GM18867 (cell line): ENCODE results near the gene PANX2.
"Not testable (repeated sequence)": the region's sequence is repeated elsewhere in the genome, so short reads cannot be mapped to it uniquely, and the experiment has no call there.

Source experiments
- ATAC-seq: cut with Tn5 transposase; IDR thresholded peaks from one replicate; pipeline ENCODE4 v1.9.1; 2021; ENCODE audit warnings: mild to moderate bottlenecking, moderate library complexity; ENCODE audit not compliant: unreplicated experiment

PANX2 gene

DNA sequence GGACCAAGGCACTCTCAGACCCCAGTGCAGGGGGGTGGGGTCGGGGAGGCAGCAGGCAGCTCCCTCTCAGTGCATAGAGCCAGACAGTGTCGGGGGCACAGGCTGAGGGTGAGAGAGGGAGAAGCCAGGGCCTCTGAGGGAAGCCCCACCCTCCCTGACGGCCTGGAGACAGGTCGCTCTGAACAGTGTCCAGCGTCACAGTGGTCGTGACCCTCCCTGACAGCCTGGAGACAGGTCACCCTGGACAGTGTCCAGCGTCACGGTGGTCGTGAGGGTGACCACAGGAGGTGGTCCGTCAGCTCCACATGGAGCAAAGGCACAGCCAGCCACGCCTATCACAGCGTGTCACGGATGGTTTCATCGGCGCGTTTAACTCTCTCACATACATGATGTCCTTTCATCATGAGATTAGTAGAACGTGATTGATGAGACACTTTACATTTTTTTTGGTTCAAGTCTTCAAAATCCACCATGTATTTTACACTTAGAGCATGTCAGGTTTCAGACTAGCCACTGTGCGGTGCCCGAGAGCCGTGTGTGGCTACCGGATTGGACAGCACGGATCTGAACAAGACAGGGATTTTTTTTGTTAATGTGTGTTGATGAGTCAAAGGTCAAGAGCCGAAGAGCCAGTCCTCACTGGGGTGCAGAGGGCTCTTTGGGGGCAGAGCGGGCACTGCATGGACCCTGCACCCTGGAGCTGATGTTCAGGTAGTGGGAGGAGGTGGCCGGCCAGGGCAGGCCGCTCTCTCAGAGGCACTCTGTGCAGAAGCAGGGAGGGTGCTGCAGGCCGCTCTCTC lies 23.9 kb upstream of the PANX2 start:
- no peak for ATAC-seq

DNA sequence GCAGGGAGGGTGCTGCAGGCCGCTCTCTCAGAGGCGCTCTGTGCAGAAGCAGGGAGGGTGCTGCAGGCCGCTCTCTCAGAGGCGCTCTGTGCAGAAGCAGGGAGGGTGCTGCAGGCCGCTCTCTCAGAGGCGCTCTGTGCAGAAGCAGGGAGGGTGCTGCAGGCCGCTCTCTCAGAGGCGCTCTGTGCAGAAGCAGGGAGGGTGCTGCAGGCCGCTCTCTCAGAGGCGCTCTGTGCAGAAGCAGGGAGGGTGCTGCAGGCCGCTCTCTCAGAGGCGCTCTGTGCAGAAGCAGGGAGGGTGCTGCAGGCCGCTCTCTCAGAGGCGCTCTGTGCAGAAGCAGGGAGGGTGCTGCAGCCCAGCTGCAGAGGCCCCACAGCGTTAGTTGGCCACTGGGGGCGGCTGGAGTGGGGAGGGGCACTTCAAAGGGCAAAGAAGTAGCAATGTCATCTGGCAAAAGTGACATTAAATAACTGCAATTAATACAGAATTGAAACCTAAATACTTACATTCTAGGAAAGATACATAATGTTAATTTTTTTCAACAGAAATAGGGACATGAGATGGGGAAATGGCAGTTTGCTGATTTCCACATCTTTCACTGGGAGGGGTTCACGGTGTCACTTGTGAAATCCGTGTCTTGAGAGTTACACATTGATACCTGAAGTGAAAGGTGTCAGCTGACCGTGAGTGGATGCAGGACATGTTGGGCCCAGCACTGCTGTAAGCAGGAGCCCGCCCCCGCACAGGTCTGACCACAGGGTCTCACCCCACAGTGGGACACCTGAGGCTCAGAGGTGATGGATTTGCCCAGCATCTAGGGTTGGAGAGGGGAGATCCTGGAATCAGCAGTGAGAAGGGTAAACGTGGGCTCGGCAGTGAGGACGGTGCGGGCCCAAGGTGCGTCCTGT lies 23.0 kb upstream of the PANX2 start:
- ATAC-seq: not testable (repeated sequence)

DNA sequence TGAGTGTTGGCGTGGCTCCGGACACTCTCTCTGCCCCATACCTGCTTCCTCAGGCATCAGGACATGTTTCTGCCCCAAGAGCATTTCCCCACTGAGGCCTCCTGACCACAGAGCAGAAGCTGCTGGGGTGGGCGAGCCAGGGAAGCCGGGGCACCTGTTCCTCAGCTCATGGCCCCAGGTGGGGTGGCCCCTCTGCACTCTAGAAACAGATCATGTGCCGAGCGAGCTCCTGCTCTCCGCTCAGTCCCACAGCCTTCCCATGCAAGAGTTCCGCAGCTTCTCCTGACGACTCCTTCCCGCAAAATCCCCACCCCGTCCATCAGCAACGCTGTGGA lies 22.4 kb upstream of the PANX2 start:
- ATAC-seq: no peak

DNA sequence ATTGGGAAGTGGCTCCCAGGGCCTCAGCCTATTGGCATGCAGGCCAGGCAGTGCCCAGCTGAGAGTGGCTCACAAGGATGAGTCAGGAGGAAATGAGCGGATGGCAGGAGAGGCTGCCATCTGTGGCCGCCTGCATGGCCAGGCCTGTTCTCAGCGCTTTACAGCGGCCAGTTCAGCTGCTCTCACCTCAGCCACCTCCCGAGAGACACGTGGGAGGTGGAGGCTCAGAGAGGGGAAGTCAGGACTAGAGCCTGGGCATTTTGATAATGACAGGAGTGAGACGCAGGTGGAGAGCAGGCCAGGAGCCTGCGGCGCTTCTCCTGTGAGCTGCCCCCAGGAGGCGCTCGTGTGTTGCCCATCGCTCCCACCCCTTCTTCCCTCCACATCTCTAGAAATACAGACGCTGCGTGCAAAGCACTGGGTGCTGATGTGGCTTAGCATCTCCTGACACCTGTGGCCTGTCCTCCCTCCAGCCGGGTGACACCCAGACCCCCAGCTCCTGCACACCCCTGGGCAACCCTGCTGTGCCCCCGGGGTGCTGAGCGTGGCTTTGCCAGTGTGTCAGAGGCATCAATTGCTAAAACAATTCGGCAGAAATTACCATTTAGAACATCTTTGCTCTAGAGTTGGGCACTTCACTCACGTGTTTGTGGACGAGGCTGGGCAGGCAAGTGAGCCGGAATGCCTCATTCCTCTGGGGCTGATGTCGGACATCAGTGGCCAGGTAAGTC lies 21.4 kb upstream of the PANX2 start:
- ATAC-seq: peak; percentile 54

DNA sequence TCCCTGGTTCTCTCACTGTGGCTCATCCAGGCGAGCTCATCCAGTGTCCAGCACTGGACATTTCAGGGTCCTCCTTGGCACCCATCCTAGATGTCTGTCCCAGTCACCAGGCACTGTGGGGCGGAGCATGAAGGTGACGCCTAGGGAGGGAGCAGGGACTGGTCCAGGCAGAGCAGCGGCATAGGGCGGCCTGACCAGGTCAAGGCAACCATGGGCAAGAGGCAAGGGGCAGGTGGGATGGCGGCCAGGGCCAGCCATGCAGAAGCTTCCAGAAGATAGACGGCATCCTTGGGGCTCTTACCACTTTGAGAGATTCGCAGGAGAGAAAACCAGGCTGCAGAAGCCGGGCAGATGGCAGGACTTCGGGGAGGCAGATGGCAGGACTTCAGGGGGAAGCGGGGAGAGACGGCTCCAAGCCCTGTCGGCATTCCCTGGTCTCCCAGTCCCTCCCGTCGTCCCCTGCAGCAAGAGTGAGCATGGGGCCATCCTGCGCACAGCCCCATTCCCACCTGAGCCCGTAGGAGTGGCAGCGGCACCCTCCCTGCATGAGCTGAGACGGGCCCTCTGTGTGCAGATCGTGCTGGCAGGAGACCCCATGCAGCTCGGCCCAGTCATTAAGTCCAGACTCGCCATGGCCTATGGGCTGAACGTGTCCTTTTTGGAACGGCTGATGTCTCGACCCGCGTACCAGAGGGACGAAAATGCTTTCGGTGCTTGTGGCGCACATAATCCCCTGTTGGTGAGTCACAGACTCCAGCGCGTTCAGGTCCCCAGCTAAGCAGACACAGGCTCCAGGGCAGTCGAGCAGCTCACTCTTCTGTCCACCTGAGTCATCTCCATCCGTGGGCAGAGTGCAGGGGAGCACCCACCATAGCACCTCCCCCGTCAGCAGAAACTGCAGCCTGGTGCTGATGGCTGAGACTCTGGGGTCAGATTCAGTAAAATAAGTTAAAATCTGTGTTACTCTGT lies 20.1 kb upstream of the PANX2 start:
- ATAC-seq: no peak

DNA sequence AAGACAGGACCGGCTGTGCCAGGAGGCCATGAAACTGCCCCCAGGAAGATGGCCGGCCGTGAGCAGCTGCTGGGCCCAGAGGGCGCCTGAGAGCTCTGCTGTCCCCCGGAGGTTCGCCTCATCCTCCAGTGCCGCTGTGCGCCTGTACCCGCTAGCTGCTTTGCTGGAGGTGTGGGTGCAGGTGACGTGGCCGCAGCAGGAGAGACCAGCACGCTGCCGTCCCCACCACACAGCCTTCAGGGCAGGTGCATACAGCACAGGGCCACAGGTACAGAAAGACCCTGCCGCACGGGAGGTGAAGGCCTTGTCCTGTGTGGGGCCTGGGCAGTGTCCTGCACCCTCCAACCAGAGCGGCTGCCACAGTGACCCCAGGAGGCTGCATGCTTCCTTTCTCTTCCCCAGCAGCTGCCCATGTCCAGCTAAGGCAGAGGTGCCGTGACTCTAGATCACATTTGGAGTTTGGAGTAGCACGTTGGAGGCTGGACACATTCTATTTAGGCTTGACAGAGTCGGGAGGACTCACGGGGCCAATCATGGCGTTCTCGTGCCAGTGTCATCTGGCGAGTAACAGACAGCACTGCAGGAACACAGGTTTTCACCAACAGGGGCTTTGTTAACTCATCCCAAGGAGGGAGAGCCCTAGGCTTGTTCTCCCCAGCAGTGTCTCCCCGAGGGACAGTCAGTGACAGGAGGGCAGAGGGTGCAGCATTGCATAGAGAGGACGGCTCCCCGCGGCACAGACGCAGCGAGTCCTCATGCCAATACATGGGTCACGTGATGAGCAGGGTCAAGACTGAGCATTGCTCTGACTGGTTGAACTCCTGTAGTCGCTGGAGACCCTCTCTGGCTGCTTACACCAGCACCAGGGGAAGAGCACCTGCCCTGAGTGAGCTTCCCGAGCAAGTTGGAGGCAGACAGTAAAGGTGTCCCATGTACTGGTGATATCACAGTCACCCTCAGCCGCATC lies 18.7 kb upstream of the PANX2 start:
- ATAC-seq: no peak

DNA sequence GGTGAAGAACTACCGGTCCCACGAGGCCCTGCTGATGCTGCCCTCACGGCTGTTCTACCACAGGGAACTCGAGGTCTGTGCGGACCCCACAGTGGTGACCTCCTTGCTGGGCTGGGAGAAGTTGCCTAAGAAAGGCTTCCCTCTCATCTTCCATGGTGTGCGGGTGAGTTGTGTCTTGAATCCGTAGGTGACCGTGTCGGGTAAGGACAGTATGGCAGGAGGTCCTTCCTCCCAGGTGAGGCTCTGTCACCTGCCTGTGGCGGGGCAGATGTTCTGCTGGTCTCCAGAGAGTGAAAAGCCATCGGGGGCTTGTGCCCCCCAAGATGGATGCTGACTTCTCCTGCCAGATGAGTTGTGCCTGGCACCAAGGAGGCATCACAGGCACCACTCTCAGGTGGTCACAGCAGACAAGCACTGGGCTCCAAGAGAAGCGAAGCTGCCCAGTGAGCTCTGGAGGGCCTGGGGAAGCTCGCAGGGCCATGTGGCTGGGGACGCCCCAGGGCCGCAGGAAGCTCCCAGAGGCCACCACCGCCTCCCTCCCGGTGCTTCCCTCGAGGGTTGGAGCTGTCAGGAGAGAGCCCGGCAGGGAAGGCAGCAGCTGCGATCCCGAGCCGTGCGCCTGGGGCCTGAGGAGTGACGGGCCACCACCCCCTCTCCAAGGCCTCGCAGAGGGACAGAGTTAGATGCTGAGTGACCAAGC lies 17.3 kb upstream of the PANX2 start:
- no peak for ATAC-seq

DNA sequence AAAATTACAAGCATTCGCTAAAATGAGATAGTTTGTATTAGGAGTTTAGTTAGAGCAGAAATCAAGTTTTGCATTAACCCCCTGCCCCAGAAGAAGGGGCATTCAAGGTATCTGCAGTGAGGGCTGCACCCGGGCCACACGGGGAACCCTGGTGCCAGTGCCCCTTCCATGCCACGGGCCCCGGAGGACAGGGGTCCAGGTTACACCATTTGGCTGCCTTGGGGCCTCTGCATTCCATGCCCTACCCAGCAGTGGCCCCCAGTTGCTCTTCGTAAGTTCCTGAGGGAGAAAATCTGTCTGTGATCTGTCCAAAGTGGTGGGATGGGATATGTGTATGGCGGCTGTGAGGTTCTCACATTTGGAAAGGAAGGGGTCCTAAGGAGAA lies 16.8 kb upstream of the PANX2 start:
- no peak for ATAC-seq

DNA sequence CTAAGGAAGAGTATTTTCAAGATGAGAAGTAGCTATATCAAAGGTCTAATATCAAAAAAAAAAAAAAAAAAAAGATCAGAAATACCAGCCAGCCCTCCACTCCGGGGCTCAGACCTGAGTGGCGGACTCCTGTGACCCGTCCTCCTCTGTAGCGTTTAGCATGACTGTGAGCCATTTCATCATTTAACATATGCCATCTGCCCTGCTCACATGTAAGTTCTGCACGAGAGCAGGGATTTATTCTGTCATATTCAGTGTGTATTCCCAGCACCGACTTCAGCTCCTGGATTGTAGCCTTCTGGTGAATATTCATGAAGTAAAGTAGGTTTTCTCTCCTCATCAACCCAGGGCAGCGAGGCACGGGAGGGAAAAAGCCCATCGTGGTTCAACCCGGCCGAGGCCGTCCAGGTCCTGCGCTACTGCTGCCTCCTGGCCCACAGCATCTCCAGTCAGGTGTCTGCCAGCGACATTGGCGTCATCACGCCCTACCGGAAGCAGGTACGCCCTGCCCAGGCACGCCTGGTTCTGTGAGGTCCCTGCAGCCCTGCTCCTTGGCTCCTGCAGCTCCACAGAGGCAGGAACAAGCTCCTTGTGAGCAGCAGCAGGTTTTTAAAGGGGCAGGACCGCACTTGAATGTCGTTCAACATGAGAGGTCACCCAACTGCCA lies 12.7 kb upstream of the PANX2 start:
- ATAC-seq: no peak

DNA sequence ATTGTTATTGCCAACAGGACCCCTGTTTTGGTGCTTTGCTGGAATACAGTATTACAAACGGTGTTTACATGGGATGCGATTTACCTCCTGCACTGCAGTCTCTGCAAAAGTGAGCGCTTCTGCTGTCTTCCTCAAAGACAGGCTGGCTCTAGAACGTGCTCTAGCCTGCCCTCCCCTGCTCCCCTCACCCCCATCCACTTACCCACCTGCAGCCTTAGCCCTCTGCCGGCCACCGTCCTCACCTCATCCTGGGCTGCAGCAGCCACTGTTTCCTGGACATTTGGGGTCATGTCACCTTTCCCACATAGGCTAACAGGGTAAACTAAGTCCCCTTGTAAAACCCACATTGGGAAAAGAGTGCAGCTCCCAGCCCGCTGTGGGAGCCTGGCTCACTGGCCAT lies 9.6 kb upstream of the PANX2 start:
- ATAC-seq: no peak

DNA sequence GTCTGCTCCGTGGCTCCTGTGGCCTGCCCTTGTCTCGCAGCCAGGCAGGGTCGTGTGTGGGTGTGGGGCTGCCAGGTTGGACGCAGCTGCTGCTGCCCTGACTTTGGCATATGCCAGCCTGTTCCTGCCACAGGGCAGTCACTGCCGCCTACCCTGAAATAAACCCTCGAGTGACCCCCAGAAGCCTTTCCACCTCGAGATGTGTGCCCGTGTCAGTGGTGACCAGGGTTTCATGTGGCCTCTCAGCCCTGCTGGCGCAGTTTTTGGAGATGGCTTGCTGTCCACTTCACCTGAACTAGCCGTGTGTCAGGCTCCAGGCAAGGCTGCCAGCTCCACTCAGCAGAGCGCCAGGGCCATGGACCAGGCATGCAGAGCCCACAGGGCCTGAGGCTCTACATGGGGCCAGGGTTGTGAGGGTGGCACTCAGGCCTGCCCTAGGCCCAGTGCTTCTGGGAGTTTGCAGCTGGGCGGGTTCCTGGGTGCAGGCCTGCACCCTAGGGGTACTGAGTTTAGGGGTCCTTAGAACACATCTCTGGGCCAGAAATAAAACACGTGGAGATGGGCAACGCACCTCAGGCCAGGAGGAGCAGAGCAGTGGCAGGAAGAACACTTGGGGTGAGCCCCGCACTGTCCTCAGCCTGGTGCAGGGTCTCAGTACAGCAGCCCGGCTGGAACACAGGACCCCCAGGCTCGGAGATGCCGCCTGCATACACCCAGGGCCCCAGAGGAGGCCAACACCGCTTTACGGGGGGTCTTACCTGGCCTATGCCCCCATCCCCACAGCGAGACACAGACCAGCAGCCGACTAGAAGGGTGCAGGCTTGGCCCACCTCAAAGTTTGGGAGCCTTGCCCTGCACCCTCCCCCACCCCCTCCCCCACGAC lies 8.8 kb upstream of the PANX2 start:
- ATAC-seq: no peak

DNA sequence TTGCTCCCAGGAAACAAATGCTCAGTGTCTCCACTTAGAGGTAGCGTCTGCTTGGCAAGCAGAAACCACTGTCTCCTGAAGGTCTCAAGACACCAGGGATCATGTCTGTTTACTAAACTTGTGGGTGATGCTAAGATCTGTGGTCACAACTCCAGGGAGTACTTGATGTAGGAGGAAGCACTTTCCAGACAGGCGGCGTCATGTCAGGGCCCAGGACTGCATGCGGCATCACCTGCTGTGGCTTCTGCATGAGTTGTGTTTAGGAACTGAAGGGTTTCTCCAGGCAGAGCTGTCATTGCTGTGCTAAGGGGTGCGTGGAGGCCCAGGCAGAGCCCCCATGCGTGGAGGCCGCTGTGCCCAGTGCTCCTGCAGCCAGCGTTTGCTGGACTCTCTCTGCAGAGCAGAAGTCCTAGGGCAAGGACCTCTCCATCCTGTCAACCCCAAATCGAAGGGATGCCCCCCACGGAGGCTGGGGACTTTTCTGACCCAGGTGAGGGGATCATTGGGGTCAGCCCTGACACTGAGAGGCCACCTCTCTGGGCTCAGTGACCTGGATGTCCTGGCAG lies 8.1 kb upstream of the PANX2 start:
- no peak for ATAC-seq

DNA sequence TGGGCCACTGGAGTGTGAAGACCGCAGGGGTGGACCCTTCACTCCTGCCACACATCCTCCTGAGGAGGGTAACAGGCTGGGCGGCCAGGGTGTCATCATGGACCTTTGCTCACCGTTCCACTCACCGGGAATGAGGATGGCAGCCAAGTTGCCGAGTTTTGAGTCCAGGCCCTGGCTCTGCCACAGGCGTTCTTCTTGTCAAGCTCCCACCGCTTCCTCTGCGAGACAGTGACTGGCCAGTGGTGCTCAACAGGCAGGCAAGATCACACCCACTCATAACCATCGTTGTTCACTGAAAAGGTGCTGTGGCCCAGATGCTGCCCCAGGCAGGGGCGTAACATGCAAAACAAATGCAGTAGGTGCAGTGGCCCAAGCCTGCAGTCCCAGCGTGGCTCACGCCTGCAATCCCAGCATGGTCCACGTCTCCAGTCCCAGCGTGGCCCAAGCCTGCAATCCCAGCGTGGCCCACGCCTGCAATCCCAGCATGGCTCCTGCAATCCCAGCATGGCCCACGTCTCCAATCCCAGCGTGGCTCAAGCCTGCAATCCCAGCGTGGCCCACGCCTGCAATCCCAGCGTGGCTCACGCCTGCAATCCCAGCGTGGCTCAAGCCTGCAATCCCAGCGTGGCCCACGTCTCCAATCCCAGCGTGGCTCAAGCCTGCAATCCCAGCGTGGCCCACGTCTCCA lies 5.0 kb upstream of the PANX2 start:
- no peak for ATAC-seq

DNA sequence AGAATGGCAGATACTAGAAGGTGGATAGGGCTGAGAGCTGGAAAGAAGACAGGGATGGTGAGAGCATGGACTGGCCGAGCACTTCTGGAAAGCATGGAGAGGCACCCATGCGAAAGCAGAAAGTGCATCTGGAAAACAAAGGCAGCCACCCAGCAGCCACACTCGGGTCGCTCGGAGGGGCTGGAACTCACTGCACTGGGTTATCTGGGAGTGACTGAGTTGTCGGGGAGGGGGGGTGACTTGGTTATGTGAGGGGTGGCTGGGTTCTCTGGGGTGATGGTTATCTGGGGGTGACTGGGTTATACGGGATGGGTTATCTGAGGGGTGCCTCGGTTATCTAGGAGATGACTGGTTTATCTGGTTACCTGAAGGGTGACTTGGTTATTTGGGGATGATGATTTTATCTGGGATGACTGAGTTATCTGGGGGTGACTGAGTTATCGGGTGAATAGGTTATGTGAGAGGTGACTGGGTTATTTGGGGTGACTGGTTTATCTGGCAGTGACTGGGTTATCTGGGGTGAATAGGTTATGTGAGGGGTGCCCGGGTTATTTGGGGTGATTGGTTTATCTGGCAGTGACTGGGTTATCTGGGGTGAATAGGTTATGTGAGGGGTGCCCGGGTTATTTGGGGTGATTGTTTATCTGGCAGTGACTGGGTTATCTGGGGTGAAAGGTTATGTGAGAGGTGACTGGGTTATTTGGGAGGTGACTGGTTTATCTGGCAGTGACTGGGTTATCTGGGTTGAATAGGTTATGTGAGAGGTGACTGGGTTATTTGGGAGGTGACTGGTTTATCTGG lies 2.6 kb upstream of the PANX2 start:
- ATAC-seq: no peak

DNA sequence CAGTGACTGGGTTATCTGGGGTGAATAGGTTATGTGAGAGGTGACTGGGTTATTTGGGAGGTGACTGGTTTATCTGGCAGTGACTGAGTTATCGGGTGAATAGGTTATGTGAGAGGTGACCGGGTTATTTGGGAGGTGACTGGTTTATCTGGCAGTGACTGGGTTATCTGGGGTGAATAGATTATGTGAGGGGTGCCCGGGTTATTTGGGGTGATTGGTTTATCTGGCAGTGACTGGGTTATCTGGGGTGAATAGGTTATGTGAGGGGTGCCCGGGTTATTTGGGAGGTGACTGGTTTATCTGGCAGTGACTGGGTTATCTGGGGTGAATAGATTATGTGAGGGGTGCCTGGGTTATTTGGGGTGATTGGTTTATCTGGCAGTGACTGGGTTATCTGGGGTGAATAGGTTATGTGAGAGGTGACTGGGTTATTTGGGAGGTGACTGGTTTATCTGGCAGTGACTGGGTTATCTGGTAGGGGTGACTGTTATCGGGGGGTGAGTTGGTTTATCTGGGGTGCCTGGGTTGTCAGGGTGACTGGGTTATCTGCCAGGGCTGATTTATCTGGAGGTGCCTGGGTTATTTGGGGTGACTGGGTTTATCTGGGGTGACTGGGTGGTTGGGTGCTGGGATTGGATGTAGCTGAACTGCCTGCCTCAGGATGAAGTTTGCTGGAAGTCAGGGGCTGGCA lies 1.9 kb upstream of the PANX2 start:
- ATAC-seq: not testable (repeated sequence)
